ENCODE measurements around the gene ZBED4. TPM values are rescaled to one million over a fixed set of nuclear protein-coding genes. Genes with fewer than 3 reads are reported as not detected.

The ZBED4 gene
- total and polyA plus RNA-seq, 2 experiments from 2014 or later: 8.5 to 31.9 TPM

- Histone ChIP-seq H2AFZ (no peak overlapping the region), H4K20me1 (replicated peaks; ENCODE audit: insufficient read depth) (no peaks in the 10 kb centered on the region), H3K27me3 (ENCODE audit: insufficient read depth) (no peaks in the 10 kb centered on the region), H3K79me2 (replicated peaks; ENCODE audit: insufficient read depth) (no peaks in the 10 kb centered on the region), H3K27ac (ENCODE audit: low read depth) (no peak overlapping the region), H3K4me3 (no peak overlapping the region), H3K4me2 (no peak overlapping the region), H3K36me3 (ENCODE audit: insufficient read depth) (no peaks in the 10 kb centered on the region; the same call in 1 of the 2 replicates), H3K9me2 (ENCODE audit: insufficient read depth) (no peaks in the 10 kb centered on the region), H3K4me1 (ENCODE audit: insufficient read depth) (no peaks in the 10 kb centered on the region), H3F3A (replicated peaks; ENCODE audit: low read depth) (peaks cover 13% of the 10 kb centered on the region)
- ATAC-seq (no peak), DNase-seq (ENCODE audit: low spot score) (no peak)
- H3K4me3 Mint-ChIP-seq: no peak overlapping the region
- H3K27me3 Mint-ChIP-seq (ENCODE audit: insufficient read depth, low read depth, poor library complexity): peaks cover 6% of the 10 kb centered on the region
- peaks cover 71% of the 10 kb centered on the region for H3K36me3 Mint-ChIP-seq (ENCODE audit: low read depth)
- peaks cover 31% of the 10 kb centered on the region for H3K9me3 Mint-ChIP-seq
- TF ChIP-seq ZNF114 (CRISPR knock-in tag; IDR thresholded peaks at IDR 0.05) (no peak), EZH2phosphoT487 (IDR thresholded peaks at IDR 0.05; ENCODE audit: unreplicated experiment) (no peak), ZNF462 (CRISPR knock-in tag; IDR thresholded peaks at IDR 0.05) (no peak), CTCF (conservative IDR thresholded peaks at IDR 0.05; ENCODE audit: low read depth in 2 of 2) (no peak), NANOG (IDR thresholded peaks at IDR 0.05; ENCODE audit: borderline replicate concordance) (no peak)
- no peak overlapping the region for H3K27ac Mint-ChIP-seq
- H3K4me1 Mint-ChIP-seq: 0 out of 3 replicates have a peak, but pooled peaks cover 3% of the 10 kb centered on the region
These were observed 43.5 kb downstream of the ZBED4 start for GRCh38 chr22:49897015-49897684.
